Lung (tissue), 16 donors: ENCODE results near the gene AFP. TPM values are rescaled to one million over a fixed set of nuclear protein-coding genes. Genes with fewer than 3 reads are reported as not detected.
"Not testable (repeated sequence)": the region's sequence is repeated elsewhere in the genome, so short reads cannot be mapped to it uniquely, and the experiment has no call there.

Experiments
- ATAC-seq: fragments of 200-7000 bp; cut with Tn5 transposase; one replicate; pipeline ENCODE4 v1.9.1; 2020; ENCODE audit warnings: moderate number of reproducible peaks; ENCODE audit not compliant: insufficient read depth, low FRiP score
- DNase-seq, 3 donors: peaks; one replicate each; pipeline ENCODE4 v3.0.0-alpha.2; 2013 to 2017
- H3K27ac ChIP-seq, 2 donors: one replicate each; pipeline ENCODE4 v1.5.1; 2013; ENCODE audit warnings: mild to moderate bottlenecking in 2 of 2, moderate library complexity in 2 of 2, control low read depth in 1 of 2, inconsistent platforms in 1 of 2, low read depth in 1 of 2, low read length in 1 of 2
- H3K27me3 ChIP-seq, 3 donors: one replicate each; pipeline ENCODE4 v1.5.1; 2013; ENCODE audit warnings: low read length in 2 of 3; ENCODE audit not compliant: control insufficient read depth in 3 of 3, insufficient read depth in 3 of 3
- H3K36me3 ChIP-seq, 4 donors: one replicate each; pipeline ENCODE4 v1.5.1; 2013; ENCODE audit warnings: low read length in 4 of 4, mild to moderate bottlenecking in 1 of 4, moderate library complexity in 1 of 4; ENCODE audit not compliant: control insufficient read depth in 4 of 4, insufficient read depth in 4 of 4
- H3K4me1 ChIP-seq, 5 donors: one replicate each; pipeline ENCODE4 v1.5.1; 2013; ENCODE audit warnings: low read length in 5 of 5, mild to moderate bottlenecking in 2 of 5, moderate library complexity in 1 of 5; ENCODE audit not compliant: control insufficient read depth in 5 of 5, insufficient read depth in 5 of 5
- H3K4me3 ChIP-seq: one replicate; pipeline ENCODE4 v1.5.1; 2013; ENCODE audit warnings: mild to moderate bottlenecking, control low read depth, moderate library complexity
- H3K9ac ChIP-seq, 2 donors: one replicate each; pipeline ENCODE4 v1.5.1; 2013; ENCODE audit warnings: low read length in 2 of 2, control low read depth in 1 of 2; ENCODE audit not compliant: insufficient read depth in 1 of 2
- H3K9me3 ChIP-seq, 4 donors: one replicate each; pipeline ENCODE4 v1.5.1; 2013; ENCODE audit warnings: low read length in 3 of 4, mild to moderate bottlenecking in 1 of 4, moderate library complexity in 1 of 4; ENCODE audit not compliant: control insufficient read depth in 4 of 4, insufficient read depth in 3 of 4
- CTCF ChIP-seq: IDR thresholded peaks from 2 replicates; pipeline ENCODE4 v1.5.1; 2012; ENCODE audit warnings: mild to moderate bottlenecking; ENCODE audit errors: control extremely low read depth, extremely low read depth
- WGBS, 2 donors: extraction: QIAGEN DNeasy Blood & Tissue Kit; methylation state at CpG; one replicate each; pipeline ENCODE4 v1.1.7; 2013; 5-methylcytosine and 5-hydroxymethylcytosine counted together
- long read RNA-seq, 5 donors: transcript quantifications; one replicate each; lab custom pipeline, GENCODE V29; 2026
- polyA plus RNA-seq, 2 donors: library from polyadenylated mRNA; stranded (reverse); fragments of 200-250 nt; gene quantifications; one replicate each; pipeline ENCODE4 v1.2.1, GENCODE V29; 2013
- total RNA-seq, 2 donors: library from RNA; depleted of rRNA in 1 of 2; stranded (reverse); fragments of >200 nt in 1 of 2; gene quantifications; one replicate each; pipeline ENCODE4 v1.2.1, GENCODE V29; 2014 to 2021
- donor health status: control.
- donor health status: control.
- donor health status: Bipolar disorder and iron deficiency.
- donor health status: healthy.
- donor health status: DM: yes; HTN: yes; CAD: no.

AFP gene
- 1 to 10 TPM in 1 of 2 donors, under 1 TPM in 1; 0.11 to 1.3 TPM for total RNA-seq
- polyA plus RNA-seq: not detected
- long read RNA-seq, donor 1: 0 reads
- long read RNA-seq, donor 2: 0 reads
- long read RNA-seq, donor 3, partial matches to known transcripts: 0 of 1 reads
- long read RNA-seq, donor 3, other reads (novel, unspliced or antisense): 0 of 1 reads
- long read RNA-seq, donor 4: 0 reads
- long read RNA-seq, donor 5: 0 reads

DNA sequence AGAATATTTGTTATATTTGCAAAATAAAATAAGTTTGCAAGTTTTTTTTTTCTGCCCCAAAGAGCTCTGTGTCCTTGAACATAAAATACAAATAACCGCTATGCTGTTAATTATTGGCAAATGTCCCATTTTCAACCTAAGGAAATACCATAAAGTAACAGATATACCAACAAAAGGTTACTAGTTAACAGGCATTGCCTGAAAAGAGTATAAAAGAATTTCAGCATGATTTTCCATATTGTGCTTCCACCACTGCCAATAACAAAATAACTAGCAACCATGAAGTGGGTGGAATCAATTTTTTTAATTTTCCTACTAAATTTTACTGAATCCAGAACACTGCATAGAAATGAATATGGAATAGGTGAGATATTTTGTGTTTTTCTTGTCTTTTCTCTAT lies at the start of gene AFP:
TSS of gene AFP (plus strand) at position 238 of the 400 bp plus-strand sequence. CDS start at position 280, 42 bp downstream.
- H3K4me1 ChIP-seq: no peaks in the 10 kb centered on the region
- H3K36me3 ChIP-seq: no peaks in the 10 kb centered on the region
- no peak for TF ChIP-seq CTCF
- ATAC-seq (no peak), DNase-seq (no peak)
- H3K9me3 ChIP-seq: no peaks in the 10 kb centered on the region
- no peaks in the 10 kb centered on the region for H3K27me3 ChIP-seq
- 79 to 85% methylated on average over 1 of the region's 1 CpG for WGBS, 2 donors
- H3K4me3 ChIP-seq: no peak within 1 kb of the TSS
- no peak within 1 kb of the TSS for H3K9ac ChIP-seq
- H3K27ac ChIP-seq: no peak within 1 kb of the TSS

GRCh38 chr4:73387552-73387951 lies 48.5 kb upstream of the AFP start:
- ATAC-seq (no peak), DNase-seq (no peak)
- Histone ChIP-seq H3K4me1 (no peaks in the 10 kb centered on the region), H3K4me3 (no peak overlapping the region), H3K36me3 (no peaks in the 10 kb centered on the region), H3K27ac (no peak overlapping the region), H3K9ac (no peak overlapping the region), H3K9me3 (no peaks in the 10 kb centered on the region), H3K27me3 (no peaks in the 10 kb centered on the region)
- no peak for TF ChIP-seq CTCF

- no peaks in the 10 kb centered on the region for H3K27me3 ChIP-seq
- no peak for DNase-seq
- no peak for ATAC-seq
- no peak overlapping the region for H3K9ac ChIP-seq
- no peaks in the 10 kb centered on the region for H3K9me3 ChIP-seq
- no peaks in the 10 kb centered on the region for H3K4me1 ChIP-seq
- 89 to 97% methylated on average over 1 of the region's 1 CpG for WGBS, 2 donors
- TF ChIP-seq CTCF: no peak
- no peak overlapping the region for H3K4me3 ChIP-seq
- H3K27ac ChIP-seq: no peak overlapping the region
- H3K36me3 ChIP-seq: no peaks in the 10 kb centered on the region
Measured at GRCh38 chr4:73388887-73389286, 47.1 kb upstream of the AFP start.

- ATAC-seq, DNase-seq, H3K4me1 ChIP-seq, H3K27ac ChIP-seq, H3K4me3 ChIP-seq, H3K9ac ChIP-seq, H3K36me3 ChIP-seq, H3K27me3 ChIP-seq, H3K9me3 ChIP-seq: not testable (repeated sequence)
- 95 to 96% methylated on average over 2 of the region's 2 CpGs for WGBS, 2 donors
Measured at GRCh38 chr4:73389663-73390062, 46.4 kb upstream of the AFP start.
